GM12878 (cell line): ENCODE measurements around the gene PRKG1. TPM values are rescaled to one million over a fixed set of nuclear protein-coding genes. Genes with fewer than 3 reads are reported as not detected.

Experiments used
- ATAC-seq: fragments of 200-7000 bp; cut with Tn5 transposase; 3 replicates; pipeline ENCODE4 v1.9.1; 2020; ENCODE audit warnings: mild to moderate bottlenecking, moderate library complexity
- BruUV-seq: library from RNA; stranded (reverse); fragments of 400-500 nt; replicated peaks from 2 replicates; lab custom pipeline; 2021; lab: Mats Ljungman, UMichigan
- CTCF ChIA-PET: fragments of 300-600 bp; sonication (Branson Sonifier 250); formaldehyde crosslinking; extraction: SDS; loops from one replicate; lab custom pipeline; 2021; ENCODE audit warnings: inconsistent platforms; lab: Yijun Ruan, JAX
- POLR2A ChIA-PET: fragments of 350-600 bp; formaldehyde crosslinking; extraction: SDS; loops from one replicate; lab custom pipeline; 2021; ENCODE audit warnings: inconsistent platforms; lab: Charles Lee
- RAD21 ChIA-PET: fragments of 300-600 bp; sonication (Branson Sonifier 250); formaldehyde crosslinking; loops from one replicate; lab custom pipeline; 2023; ENCODE audit warnings: antibody characterized with exemption; ENCODE audit not compliant: unreplicated experiment; lab: Charles Lee
- SMC1A ChIA-PET: fragments of 300-600 bp; sonication (Branson Sonifier 250); formaldehyde crosslinking; loops from one replicate; lab custom pipeline; 2023; ENCODE audit not compliant: unreplicated experiment, uncharacterized antibody; lab: Charles Lee
- DNase-seq: peaks from one replicate; pipeline ENCODE4 v3.0.0-alpha.2; 2011; ENCODE audit warnings: low read depth, low spot score
- FAIRE-seq: peaks from 3 replicates; lab custom pipeline; 2011; peaks lifted over from hg19 to GRCh38; lab: Jason Lieb, UNC
- H2AFZ ChIP-seq: 2 replicates; pipeline ENCODE4 v1.6.0; 2011; ENCODE audit warnings: low read depth, low read length, control low read depth; ENCODE audit not compliant: control insufficient read depth
- H3K27ac ChIP-seq: 2 replicates; pipeline ENCODE4 v1.5.1; 2011; ENCODE audit warnings: control low read depth; ENCODE audit not compliant: control insufficient read depth, insufficient read depth
- H3K27me3 ChIP-seq, 2 experiments: replicated peaks in 1 of 2; 2 replicates each; pipeline versions ENCODE4 v1.6.0 to v1.6.1; 2011; ENCODE audit warnings: low read length in 1 of 2; ENCODE audit not compliant: control insufficient read depth in 2 of 2, insufficient read depth in 2 of 2
- H3K36me3 ChIP-seq, 2 experiments: 2 replicates each; pipeline ENCODE4 v1.5.1; 2011; ENCODE audit warnings: low read length in 1 of 2; ENCODE audit not compliant: control insufficient read depth in 2 of 2, insufficient read depth in 2 of 2
- H3K4me1 ChIP-seq: 2 replicates; pipeline ENCODE4 v1.6.1; 2011; ENCODE audit warnings: mild to moderate bottlenecking, low read length, moderate library complexity, mixed read lengths; ENCODE audit not compliant: control insufficient read depth, insufficient read depth
- H3K4me2 ChIP-seq: 2 replicates; pipeline ENCODE4 v1.6.0; 2011; ENCODE audit warnings: control low read depth; ENCODE audit not compliant: control insufficient read depth, insufficient read depth
- H3K4me3 ChIP-seq: fragments of 200-600 bp; sonication (generic); 2 replicates; pipeline ENCODE4 v1.5.1; 2016
- H3K79me2 ChIP-seq: 2 replicates; pipeline ENCODE4 v1.6.0; 2011; ENCODE audit warnings: low read length; ENCODE audit not compliant: control insufficient read depth, insufficient read depth
- H3K9ac ChIP-seq: 2 replicates; pipeline ENCODE4 v1.8.0; 2011; ENCODE audit warnings: low read length, control low read depth, mixed read lengths; ENCODE audit not compliant: control insufficient read depth, insufficient read depth
- H3K9me3 ChIP-seq: replicated peaks from 3 replicates; pipeline ENCODE4 v1.5.1; 2011; ENCODE audit warnings: mild to moderate bottlenecking, low read length; ENCODE audit not compliant: control insufficient read depth, insufficient read depth
- H4K20me1 ChIP-seq: 2 replicates; pipeline ENCODE4 v1.6.0; 2011; ENCODE audit not compliant: control insufficient read depth, insufficient read depth
- ATF7 ChIP-seq: fragments of 450-650 bp; IDR thresholded peaks from 2 replicates; pipeline ENCODE4 v1.6.1; 2016; ENCODE audit warnings: low read depth, mild to moderate bottlenecking
- CBX3 ChIP-seq: fragments of 200-600 bp; sonication (generic); IDR thresholded peaks from 2 replicates; pipeline ENCODE4 v1.6.1; 2016; ENCODE audit warnings: low read depth, borderline replicate concordance
- EGR1 ChIP-seq, 2 experiments: IDR thresholded peaks; 1 replicate in 1 of 2; 2 replicates in 1 of 2; pipeline ENCODE4 v1.6.1; 2011 to 2012; ENCODE audit warnings: low read depth in 2 of 2, low read length in 2 of 2, borderline replicate concordance in 1 of 2, mild to moderate bottlenecking in 1 of 2, moderate library complexity in 1 of 2
- EP300 ChIP-seq, 2 experiments: fragments of 150-350 bp in 1 of 2; IDR thresholded peaks; 2 replicates each; pipeline ENCODE4 v1.6.1; 2011 to 2012; ENCODE audit warnings: low read depth in 2 of 2, low read length in 2 of 2, borderline replicate concordance in 1 of 2, improper control_type of control experiment in 1 of 2, inconsistent platforms in 1 of 2; ENCODE audit not compliant: control insufficient read depth in 1 of 2
- IKZF2 ChIP-seq, 2 experiments: fragments of 450-650 bp; IDR thresholded peaks; 2 replicates each; pipeline ENCODE4 v1.6.1; 2017; ENCODE audit warnings: mild to moderate bottlenecking in 2 of 2, moderate library complexity in 2 of 2
- KDM1A ChIP-seq: fragments of 200-600 bp; sonication (generic); IDR thresholded peaks from 2 replicates; pipeline ENCODE4 v1.6.1; 2016; ENCODE audit warnings: borderline replicate concordance
- KLF5 ChIP-seq: fragments of 450-650 bp; IDR thresholded peaks from 2 replicates; pipeline ENCODE4 v1.6.1; 2014; ENCODE audit warnings: mild to moderate bottlenecking; ENCODE audit not compliant: partially characterized antibody
- NBN ChIP-seq: fragments of 450-650 bp; IDR thresholded peaks from 2 replicates; pipeline ENCODE4 v1.6.1; 2016
- NR2C1 ChIP-seq: fragments of 450-650 bp; IDR thresholded peaks from 2 replicates; pipeline ENCODE4 v1.6.1; 2017; ENCODE audit warnings: antibody characterized with exemption, mild to moderate bottlenecking, moderate library complexity
- RAD21 ChIP-seq: IDR thresholded peaks from 2 replicates; pipeline ENCODE4 v1.6.1; 2011; ENCODE audit warnings: mild to moderate bottlenecking, low read depth, low read length, moderate library complexity; ENCODE audit not compliant: insufficient read depth
- SIN3A ChIP-seq: IDR thresholded peaks from 2 replicates; pipeline ENCODE4 v1.6.1; 2012; ENCODE audit warnings: low read depth, low read length, improper control_type of control experiment
- SPI1 ChIP-seq: IDR thresholded peaks from 2 replicates; pipeline ENCODE4 v1.6.1; 2011; ENCODE audit warnings: low read depth, mild to moderate bottlenecking, low read length, moderate library complexity, borderline replicate concordance; ENCODE audit not compliant: insufficient read depth
- SREBF2 ChIP-seq: IDR thresholded peaks from 2 replicates; pipeline ENCODE4 v1.6.1; 2012; ENCODE audit warnings: mild to moderate bottlenecking, low read length
- SRF ChIP-seq, 2 experiments: IDR thresholded peaks; 2 replicates each; pipeline ENCODE4 v1.6.1; 2011; ENCODE audit warnings: low read depth in 2 of 2, low read length in 2 of 2, mild to moderate bottlenecking in 1 of 2, moderate library complexity in 1 of 2
- STAT3 ChIP-seq: IDR thresholded peaks from 2 replicates; pipeline ENCODE4 v1.6.1; 2011; ENCODE audit warnings: low read depth, low read length, improper control_type of control experiment
- YBX1 ChIP-seq: fragments of 450-650 bp; IDR thresholded peaks from 2 replicates; pipeline ENCODE4 v1.6.1; 2016; ENCODE audit warnings: antibody characterized with exemption
- ZNF24 ChIP-seq: fragments of 450-650 bp; IDR thresholded peaks from 2 replicates; pipeline ENCODE4 v1.6.1; 2017; ENCODE audit warnings: antibody characterized with exemption, mild to moderate bottlenecking
- WGBS: methylation state at CpG from one replicate; pipeline ENCODE4 v1.1.6; 2016; ENCODE audit warnings: low lambda C conversion rate; ENCODE audit not compliant: insufficient replicate concordance, insufficient coverage; ENCODE audit errors: missing lambda C conversion rate; 5-methylcytosine and 5-hydroxymethylcytosine counted together
- in situ Hi-C: fragments of 300-500 bp; cut with MboI; formaldehyde crosslinking; loops from 9 replicates; pipeline ENCODE4 v1.14.3; 2018; ENCODE audit warnings: mixed read lengths
- intact Hi-C: fragments of 100-400 bp; cut with micrococcal nuclease; formaldehyde crosslinking; loops from one replicate; pipeline ENCODE4 v1.14.2; 2022; ENCODE audit not compliant: unreplicated experiment
- polyA plus RNA-seq, 11 experiments: library from polyadenylated mRNA; depleted of rRNA in 4 of 11; unstranded in 6 of 11; stranded (reverse) in 5 of 11; fragments of >200 nt; fragmentation: Nextera tagmentation in 4 of 11; fragmentation: Illumina TruSeq in 1 of 11; extraction: Ambion mirVana in 4 of 11; extraction: Trizol in 1 of 11; gene quantifications; 1 replicate in 1 of 11; 2 replicates in 10 of 11; pipeline versions ENCODE4 v1.2.1 to v1.2.3, GENCODE V29; 2011 to 2016; ENCODE audit warnings: inconsistent platforms in 2 of 11, missing spikeins in 2 of 11, low read depth in 1 of 11
- total RNA-seq, 4 experiments: library from RNA; depleted of rRNA in 3 of 4; stranded (reverse); fragments of >200 nt in 3 of 4; fragmentation: Illumina TruSeq in 1 of 4; extraction: Trizol in 1 of 4; gene quantifications; 2 replicates each; pipeline versions ENCODE4 v1.2.1 to v1.2.3, GENCODE V29; 2013 to 2021
- TF ChIP-seq, protein P1 (sequence below): IDR thresholded peaks from 2 replicates; pipeline ENCODE4 v1.6.1; 2011; ENCODE audit warnings: mild to moderate bottlenecking, low read depth, low read length, moderate library complexity; ENCODE audit not compliant: insufficient replicate concordance
- TF ChIP-seq, protein P2 (sequence below): fragments of 450-650 bp; formaldehyde crosslinking; IDR thresholded peaks from 2 replicates; pipeline ENCODE4 v1.4.0; 2022; ENCODE audit warnings: mild to moderate bottlenecking, moderate library complexity
- TF ChIP-seq, protein P3 (sequence below): fragments of 450-650 bp; IDR thresholded peaks from 2 replicates; pipeline ENCODE4 v1.6.1; 2017; ENCODE audit warnings: borderline replicate concordance

Gene PRKG1
- total and polyA plus RNA-seq, 10 of the 15 experiments (the other 5 are each of a cell fraction or from before 2014, with no cell fraction given): 0.04 to 0.05 TPM; not detected in 8

DNA sequence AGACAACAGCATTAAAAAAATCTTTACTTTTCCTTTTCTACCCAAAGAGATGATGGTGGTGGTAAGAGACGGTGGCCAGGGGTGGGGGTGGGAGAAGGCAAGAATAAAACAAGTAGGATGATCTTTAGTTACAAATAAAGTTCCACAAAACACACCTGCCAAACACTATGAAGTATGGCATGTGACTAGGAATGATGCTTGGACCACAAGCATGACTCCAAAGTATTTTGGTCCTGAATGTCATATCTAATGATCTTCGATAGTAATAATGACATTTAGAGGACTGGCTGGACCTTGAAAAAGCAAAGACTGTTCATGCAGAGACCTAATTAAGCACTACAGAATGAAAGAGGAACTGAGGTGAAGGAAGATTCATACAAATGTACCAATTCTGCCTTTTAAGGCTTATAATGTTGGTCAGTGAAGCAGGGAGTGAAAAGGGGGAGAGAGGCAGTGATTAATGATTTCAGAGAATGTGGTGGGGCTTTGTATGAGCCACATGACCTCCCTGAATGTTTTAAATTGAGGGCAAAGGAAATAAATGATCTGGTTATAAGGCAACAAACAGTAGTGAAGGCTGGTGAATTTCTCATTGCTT, 1210.2 kb downstream of the PRKG1 start:
- BruUV-seq: no TSS peak
- DNase-seq (peak; percentile 4), FAIRE-seq (no peak), ATAC-seq (peak; percentile 73)
- intact Hi-C loops (no loop called here), in situ Hi-C loops (no loop called here)
- H3K4me2 ChIP-seq: no peak overlapping the region
- ChIA-PET POLR2A (no interaction called here), SMC1A (no interaction called here), CTCF (interaction anchor here (1.8 kb wide), 1 partner anchor 22 kb away, joined by 4 read pairs; no protein-coding TSS in a partner anchor), RAD21 (no interaction called here)
- no peaks in the 10 kb centered on the region for H3K9me3 ChIP-seq
- H3K4me3 ChIP-seq: no peak overlapping the region
- no peaks in the 10 kb centered on the region for H3K4me1 ChIP-seq
- H3K79me2 ChIP-seq: no peaks in the 10 kb centered on the region
- no peak overlapping the region for H3K9ac ChIP-seq
- no peaks in the 10 kb centered on the region for H3K27me3 ChIP-seq
- H3K27ac ChIP-seq: no peak overlapping the region
- H2AFZ ChIP-seq: no peak overlapping the region
- WGBS: 2% methylated on average over 2 of the region's 2 CpGs
- H3K36me3 ChIP-seq: no peaks in the 10 kb centered on the region
- H4K20me1 ChIP-seq: no peaks in the 10 kb centered on the region
- TF ChIP-seq YBX1: no peak
- TF ChIP-seq KDM1A: no peak
- TF ChIP-seq NR2C1: no peak
- TF ChIP-seq RAD21: no peak
- TF ChIP-seq EP300 (IDR thresholded peaks at IDR 0.05; ENCODE audit: borderline replicate concordance in 1 of 2, control insufficient read depth in 1 of 2, low read depth in 2 of 2, low read length in 2 of 2): no peak
- no peak for TF ChIP-seq STAT3
- no peak for TF ChIP-seq SREBF2
- TF ChIP-seq, protein P1, sequence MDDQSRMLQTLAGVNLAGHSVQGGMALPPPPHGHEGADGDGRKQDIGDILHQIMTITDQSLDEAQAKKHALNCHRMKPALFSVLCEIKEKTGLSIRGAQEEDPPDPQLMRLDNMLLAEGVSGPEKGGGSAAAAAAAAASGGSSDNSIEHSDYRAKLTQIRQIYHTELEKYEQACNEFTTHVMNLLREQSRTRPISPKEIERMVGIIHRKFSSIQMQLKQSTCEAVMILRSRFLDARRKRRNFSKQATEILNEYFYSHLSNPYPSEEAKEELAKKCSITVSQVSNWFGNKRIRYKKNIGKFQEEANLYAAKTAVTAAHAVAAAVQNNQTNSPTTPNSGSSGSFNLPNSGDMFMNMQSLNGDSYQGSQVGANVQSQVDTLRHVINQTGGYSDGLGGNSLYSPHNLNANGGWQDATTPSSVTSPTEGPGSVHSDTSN: peak; percentile 69
- TF ChIP-seq ATF7: 0 out of 2 replicates have a peak, but pooled peaks have one; percentile 31
- TF ChIP-seq, protein P2, sequence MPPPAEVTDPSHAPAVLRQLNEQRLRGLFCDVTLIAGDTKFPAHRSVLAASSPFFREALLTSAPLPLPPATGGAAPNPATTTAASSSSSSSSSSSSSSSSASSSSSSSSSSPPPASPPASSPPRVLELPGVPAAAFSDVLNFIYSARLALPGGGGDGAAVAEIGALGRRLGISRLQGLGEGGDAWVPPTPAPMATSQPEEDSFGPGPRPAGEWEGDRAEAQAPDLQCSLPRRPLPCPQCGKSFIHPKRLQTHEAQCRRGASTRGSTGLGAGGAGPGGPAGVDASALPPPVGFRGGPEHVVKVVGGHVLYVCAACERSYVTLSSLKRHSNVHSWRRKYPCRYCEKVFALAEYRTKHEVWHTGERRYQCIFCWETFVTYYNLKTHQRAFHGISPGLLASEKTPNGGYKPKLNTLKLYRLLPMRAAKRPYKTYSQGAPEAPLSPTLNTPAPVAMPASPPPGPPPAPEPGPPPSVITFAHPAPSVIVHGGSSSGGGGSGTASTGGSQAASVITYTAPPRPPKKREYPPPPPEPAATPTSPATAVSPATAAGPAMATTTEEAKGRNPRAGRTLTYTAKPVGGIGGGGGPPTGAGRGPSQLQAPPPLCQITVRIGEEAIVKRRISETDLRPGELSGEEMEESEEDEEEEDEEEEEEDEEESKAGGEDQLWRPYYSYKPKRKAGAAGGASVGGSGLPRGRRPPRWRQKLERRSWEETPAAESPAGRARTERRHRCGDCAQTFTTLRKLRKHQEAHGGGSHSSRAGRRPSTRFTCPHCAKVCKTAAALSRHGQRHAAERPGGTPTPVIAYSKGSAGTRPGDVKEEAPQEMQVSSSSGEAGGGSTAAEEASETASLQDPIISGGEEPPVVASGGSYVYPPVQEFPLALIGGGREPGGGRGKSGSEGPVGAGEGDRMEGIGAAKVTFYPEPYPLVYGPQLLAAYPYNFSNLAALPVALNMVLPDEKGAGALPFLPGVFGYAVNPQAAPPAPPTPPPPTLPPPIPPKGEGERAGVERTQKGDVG (CRISPR knock-in tag): no peak
- TF ChIP-seq SIN3A: no peak
- no peak for TF ChIP-seq IKZF2 (IDR thresholded peaks at IDR 0.05)
- TF ChIP-seq SRF (IDR thresholded peaks at IDR 0.05; ENCODE audit: low read depth in 2 of 2, low read length in 2 of 2): no peak
- no peak for TF ChIP-seq KLF5
- peak; percentile 76; the same call in 1 of the 2 replicates for TF ChIP-seq SPI1
- TF ChIP-seq, protein P3, sequence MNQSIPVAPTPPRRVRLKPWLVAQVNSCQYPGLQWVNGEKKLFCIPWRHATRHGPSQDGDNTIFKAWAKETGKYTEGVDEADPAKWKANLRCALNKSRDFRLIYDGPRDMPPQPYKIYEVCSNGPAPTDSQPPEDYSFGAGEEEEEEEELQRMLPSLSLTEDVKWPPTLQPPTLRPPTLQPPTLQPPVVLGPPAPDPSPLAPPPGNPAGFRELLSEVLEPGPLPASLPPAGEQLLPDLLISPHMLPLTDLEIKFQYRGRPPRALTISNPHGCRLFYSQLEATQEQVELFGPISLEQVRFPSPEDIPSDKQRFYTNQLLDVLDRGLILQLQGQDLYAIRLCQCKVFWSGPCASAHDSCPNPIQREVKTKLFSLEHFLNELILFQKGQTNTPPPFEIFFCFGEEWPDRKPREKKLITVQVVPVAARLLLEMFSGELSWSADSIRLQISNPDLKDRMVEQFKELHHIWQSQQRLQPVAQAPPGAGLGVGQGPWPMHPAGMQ: no peak
- TF ChIP-seq NBN: no peak
- TF ChIP-seq EGR1 (IDR thresholded peaks at IDR 0.05; ENCODE audit: borderline replicate concordance in 1 of 2, low read depth in 2 of 2, low read length in 2 of 2): no peak
- no peak for TF ChIP-seq CBX3
- peak; percentile 49; the same call in 1 of the 2 replicates for TF ChIP-seq ZNF24
